Left ventricle myocardium inferior (tissue), 1 donor: ENCODE data around the gene KARS1. TPM values are rescaled to one million over a fixed set of nuclear protein-coding genes. Genes with fewer than 3 reads are reported as not detected.

ENCODE experiments used
- DNase-seq: peaks from one replicate; pipeline ENCODE4 v3.0.0-alpha.2; 2020
- H3K27ac ChIP-seq: fragments of 200-600 bp; replicated peaks from 2 replicates; pipeline ENCODE4 v1.8.0; 2021
- H3K27me3 ChIP-seq: fragments of 200-600 bp; 2 replicates; pipeline ENCODE4 v1.8.0; 2021; ENCODE audit warnings: low read depth
- H3K36me3 ChIP-seq: fragments of 200-600 bp; 2 replicates; pipeline ENCODE4 v1.8.0; 2021
- H3K4me1 ChIP-seq: fragments of 200-600 bp; 2 replicates; pipeline ENCODE4 v1.8.0; 2021
- H3K4me3 ChIP-seq: fragments of 200-600 bp; 2 replicates; pipeline ENCODE4 v1.8.0; 2021; ENCODE audit warnings: mild to moderate bottlenecking, moderate library complexity
- H3K9me3 ChIP-seq: fragments of 200-600 bp; replicated peaks from 2 replicates; pipeline ENCODE4 v1.8.0; 2021
- CTCF ChIP-seq: fragments of 200-600 bp; IDR thresholded peaks from 2 replicates; pipeline ENCODE4 v1.8.0; 2021; ENCODE audit warnings: antibody characterized with exemption, mild to moderate bottlenecking, borderline replicate concordance
- intact Hi-C: fragments of 100-400 bp; cut with micrococcal nuclease; formaldehyde crosslinking; loops from one replicate; pipeline ENCODE4 v1.11.0; 2022
- total RNA-seq: library from RNA; stranded (reverse); fragmentation: NEBNext Ultra II Directional; extraction: Animal tissue kit (Norgen Biotek cat#: 25700); gene quantifications from one replicate; pipeline ENCODE4 v1.2.1, GENCODE V29; 2021
- donor health status: DM: no; HTN: yes; CAD: no; lungs with severe emphysema.

KARS1 gene
- total RNA-seq, 1 donor from 2014 or later, result 127 TPM

- no peaks in the 10 kb centered on the region for H3K4me1 ChIP-seq
- no peak for TF ChIP-seq CTCF
- DNase-seq, result no peak
- intact Hi-C loops, result no loop called here
- H3K36me3 ChIP-seq, result no peaks in the 10 kb centered on the region
- H3K4me3 ChIP-seq, result no peak within 1 kb of the TSS
- no peaks in the 10 kb centered on the region for H3K9me3 ChIP-seq
- no peak within 1 kb of the TSS for H3K27ac ChIP-seq
- H3K27me3 ChIP-seq, result no peaks in the 10 kb centered on the region
Observed at GRCh38 chr16:75676909-75677308, 29.4 kb upstream of the KARS1 start, which contains the start of gene CPHXL2. CPHXL2 (minus strand) TSS chr16:75677009; CDS start chr16:75676999, 10 bp downstream.

GRCh38 chr16:75667503-75667902 lies 20.0 kb upstream of the KARS1 start:
- Histone ChIP-seq H3K36me3 (no peaks in the 10 kb centered on the region), H3K4me1 (no peaks in the 10 kb centered on the region), H3K27me3 (no peaks in the 10 kb centered on the region), H3K9me3 (no peaks in the 10 kb centered on the region), H3K27ac (no peak overlapping the region), H3K4me3 (no peak overlapping the region)
- DNase-seq, result no peak
- intact Hi-C loops, result no loop called here
- no peak for TF ChIP-seq CTCF

- no peak for DNase-seq
- H3K4me3 ChIP-seq, result no peak overlapping the region
- no peak for TF ChIP-seq CTCF
- peaks cover 42% of the 10 kb centered on the region for H3K4me1 ChIP-seq
- peak overlapping the region; percentile 13 for H3K27ac ChIP-seq
- no peaks in the 10 kb centered on the region for H3K9me3 ChIP-seq
- H3K27me3 ChIP-seq, result no peaks in the 10 kb centered on the region
- intact Hi-C loops, result no loop called here
- H3K36me3 ChIP-seq, result peaks cover 43% of the 10 kb centered on the region
Observed at GRCh38 chr16:75660726-75661302, 13.3 kb upstream of the KARS1 start.

GRCh38 chr16:75660321-75660720 lies 12.9 kb upstream of the KARS1 start:
- H3K27ac ChIP-seq, result peak overlapping the region; percentile 13
- H3K9me3 ChIP-seq, result no peaks in the 10 kb centered on the region
- intact Hi-C loops, result no loop called here
- H3K36me3 ChIP-seq, result peaks cover 48% of the 10 kb centered on the region
- no peak for DNase-seq
- H3K4me3 ChIP-seq, result no peak overlapping the region
- TF ChIP-seq CTCF, result no peak
- no peaks in the 10 kb centered on the region for H3K27me3 ChIP-seq
- H3K4me1 ChIP-seq, result peaks cover 42% of the 10 kb centered on the region

GRCh38 chr16:75658175-75658574 lies 10.7 kb upstream of the KARS1 start:
- no peak overlapping the region for H3K27ac ChIP-seq
- intact Hi-C loops, result no loop called here
- H3K4me3 ChIP-seq, result no peak overlapping the region
- peaks cover 61% of the 10 kb centered on the region for H3K36me3 ChIP-seq
- TF ChIP-seq CTCF, result no peak
- no peaks in the 10 kb centered on the region for H3K9me3 ChIP-seq
- no peaks in the 10 kb centered on the region for H3K27me3 ChIP-seq
- peaks cover 54% of the 10 kb centered on the region for H3K4me1 ChIP-seq
- no peak for DNase-seq
